GM10847 (cell line): ENCODE data around the gene CPO.

ENCODE experiments used
- POLR2A ChIP-seq: IDR thresholded peaks from 2 replicates; pipeline ENCODE4 v1.6.1; 2011; ENCODE audit not compliant: insufficient read length; ENCODE audit errors: extremely low read depth

CPO gene, protein sequence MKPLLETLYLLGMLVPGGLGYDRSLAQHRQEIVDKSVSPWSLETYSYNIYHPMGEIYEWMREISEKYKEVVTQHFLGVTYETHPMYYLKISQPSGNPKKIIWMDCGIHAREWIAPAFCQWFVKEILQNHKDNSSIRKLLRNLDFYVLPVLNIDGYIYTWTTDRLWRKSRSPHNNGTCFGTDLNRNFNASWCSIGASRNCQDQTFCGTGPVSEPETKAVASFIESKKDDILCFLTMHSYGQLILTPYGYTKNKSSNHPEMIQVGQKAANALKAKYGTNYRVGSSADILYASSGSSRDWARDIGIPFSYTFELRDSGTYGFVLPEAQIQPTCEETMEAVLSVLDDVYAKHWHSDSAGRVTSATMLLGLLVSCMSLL

DNA sequence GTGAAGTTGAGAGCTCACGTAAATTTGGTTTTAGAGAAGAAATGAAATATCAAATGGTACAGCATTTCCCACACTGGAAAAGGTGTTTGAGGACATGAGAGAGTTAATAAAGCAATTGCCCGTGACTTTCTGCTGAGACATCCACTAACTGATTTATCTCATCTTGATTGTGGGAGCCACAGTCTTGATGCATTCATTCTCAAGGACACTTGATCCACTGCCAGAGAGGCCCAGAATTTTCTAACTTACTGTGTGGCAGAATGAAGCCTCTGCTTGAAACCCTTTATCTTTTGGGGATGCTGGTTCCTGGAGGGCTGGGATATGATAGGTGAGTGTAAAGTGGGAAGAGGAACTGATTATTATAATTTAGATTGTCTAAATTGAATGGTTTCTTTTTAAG lies at the start of gene CPO:
TSS of gene CPO (plus strand) at position 179 of the 400 bp plus-strand sequence. CDS start at position 261, 82 bp downstream.
- TF ChIP-seq POLR2A, result no peak

DNA sequence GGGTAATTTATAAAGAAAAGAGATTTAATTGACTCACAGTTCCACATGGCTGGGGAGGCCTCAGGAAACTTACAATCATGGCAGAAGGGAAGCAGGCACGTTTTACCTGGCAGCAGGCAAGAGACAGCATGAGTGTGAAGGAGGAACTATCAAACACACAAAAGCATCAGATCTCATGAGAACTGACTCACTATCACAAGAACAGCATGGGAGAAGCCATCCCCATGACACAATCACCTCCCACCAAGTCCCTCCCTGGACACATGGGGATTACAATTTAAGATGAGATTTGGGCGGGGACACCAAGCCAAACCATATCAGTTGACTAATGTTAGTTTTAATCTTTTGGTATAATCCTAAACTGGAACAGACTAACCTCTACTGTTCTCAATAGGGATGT lies 49.1 kb upstream of the CPO start:
- TF ChIP-seq POLR2A, result no peak

DNA sequence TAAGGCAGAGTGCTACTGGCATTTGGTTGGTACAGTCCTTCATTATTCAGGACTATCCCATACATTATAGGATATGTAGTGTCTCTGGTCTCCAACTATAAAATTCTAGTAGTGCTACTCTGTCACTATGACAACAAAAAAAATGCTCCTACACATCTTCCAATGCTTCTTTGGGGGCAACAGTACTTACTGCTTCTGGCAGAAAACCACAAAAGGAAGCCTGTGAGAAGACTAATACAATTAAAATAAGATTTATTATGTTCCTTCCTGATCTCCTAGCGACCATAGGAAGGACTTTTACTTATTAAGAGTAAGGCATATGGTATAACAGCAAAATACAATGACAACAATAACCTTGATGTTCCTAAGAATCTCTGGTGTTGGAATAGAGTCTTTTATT lies 48.4 kb upstream of the CPO start:
- no peak for TF ChIP-seq POLR2A

DNA sequence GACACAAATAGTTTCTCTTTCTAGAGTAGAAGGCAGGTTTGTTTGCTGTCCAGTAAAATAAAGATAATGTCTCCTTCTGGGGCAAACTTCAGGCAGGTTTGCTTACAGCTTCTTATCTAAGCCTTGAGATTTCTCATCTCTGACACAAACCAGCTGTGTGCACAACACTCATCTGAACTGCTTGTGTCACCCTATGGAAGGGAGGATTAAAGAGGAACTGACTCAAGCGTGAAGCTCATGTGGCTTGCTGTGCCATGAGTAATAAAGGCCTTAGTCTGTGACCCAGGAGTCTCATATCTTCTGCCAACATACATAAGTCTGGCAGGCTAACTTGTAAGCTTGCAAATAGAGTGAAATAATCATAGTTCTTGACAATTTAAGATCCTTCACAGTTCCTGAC lies 24.2 kb upstream of the CPO start:
- no peak for TF ChIP-seq POLR2A

DNA sequence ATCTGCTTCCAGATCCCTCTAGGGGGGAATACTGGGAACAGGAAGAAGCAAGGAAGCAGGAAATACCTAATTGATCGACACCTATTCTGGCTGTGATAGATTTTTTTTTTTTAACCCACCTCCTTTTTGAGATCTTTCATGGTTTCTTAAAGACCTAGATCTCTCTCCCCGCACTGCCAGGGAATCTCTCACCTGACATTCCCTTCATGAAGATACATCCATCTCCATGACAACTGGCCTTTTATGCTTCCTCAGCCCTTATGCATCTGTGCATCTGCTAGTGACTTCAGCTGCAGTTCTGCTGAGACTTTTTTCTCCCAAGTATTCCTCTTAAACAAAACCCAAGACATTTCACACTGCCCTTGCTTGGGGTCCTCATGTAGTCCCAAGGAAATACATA lies 21.1 kb upstream of the CPO start:
- no peak for TF ChIP-seq POLR2A

DNA sequence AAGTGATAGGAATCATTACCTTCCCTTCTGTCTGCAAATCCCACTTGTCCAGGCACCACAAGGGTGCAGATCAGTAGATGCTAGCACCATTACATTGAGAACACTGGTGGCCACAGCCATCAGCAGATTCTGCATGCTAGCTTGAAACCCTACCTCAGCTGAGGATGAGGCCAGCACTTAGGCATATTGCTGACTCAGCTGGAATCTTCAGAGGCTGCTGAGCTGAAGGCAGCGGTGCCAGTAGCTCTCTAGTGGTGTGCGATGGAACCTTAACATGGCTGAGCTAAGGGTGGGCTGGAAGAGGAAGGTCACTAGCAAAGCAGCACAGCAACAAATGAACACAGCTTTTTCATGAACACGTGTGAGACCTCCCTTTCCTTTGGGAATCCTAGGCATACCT lies 19.0 kb upstream of the CPO start:
- TF ChIP-seq POLR2A, result no peak

DNA sequence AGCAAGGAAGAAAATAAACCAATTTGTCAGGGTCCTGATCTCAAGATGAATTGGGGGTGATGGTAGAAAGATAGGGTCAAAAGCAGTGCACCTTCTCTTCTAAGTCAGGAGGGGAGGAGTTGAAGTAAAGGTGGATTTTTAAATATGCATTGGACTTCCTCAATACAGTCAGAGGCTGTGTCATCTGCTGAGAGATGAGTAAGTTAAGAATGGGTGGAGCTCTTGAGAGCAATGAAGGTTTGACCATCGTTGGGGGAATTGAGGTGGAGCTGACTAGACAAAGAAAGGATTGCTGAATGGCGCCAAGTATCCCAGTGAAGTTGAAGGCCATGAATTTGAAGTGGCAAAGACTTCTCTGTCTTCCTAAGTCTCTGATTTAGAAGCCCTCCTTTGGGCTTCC lies 18.4 kb upstream of the CPO start:
- TF ChIP-seq POLR2A, result no peak

DNA sequence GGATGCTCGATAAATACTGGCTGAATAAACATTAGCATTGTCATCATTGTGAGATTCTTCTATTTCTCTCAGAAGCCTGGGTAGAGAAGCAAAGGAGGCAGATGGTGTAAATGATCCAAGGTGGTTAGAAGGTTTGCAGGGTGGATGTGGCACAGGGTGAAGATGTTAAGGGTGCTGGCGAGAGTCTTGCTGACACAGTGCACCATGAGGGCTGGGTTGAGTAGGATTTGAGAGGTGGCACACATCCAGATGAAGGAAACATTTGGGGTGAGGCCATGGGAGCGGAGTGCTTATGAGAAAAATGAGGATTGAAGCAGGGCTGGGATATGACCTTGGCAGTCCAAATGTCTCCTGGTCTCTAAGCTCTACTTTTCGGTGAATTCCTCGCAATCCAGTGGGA lies 17.8 kb upstream of the CPO start:
- no peak for TF ChIP-seq POLR2A

DNA sequence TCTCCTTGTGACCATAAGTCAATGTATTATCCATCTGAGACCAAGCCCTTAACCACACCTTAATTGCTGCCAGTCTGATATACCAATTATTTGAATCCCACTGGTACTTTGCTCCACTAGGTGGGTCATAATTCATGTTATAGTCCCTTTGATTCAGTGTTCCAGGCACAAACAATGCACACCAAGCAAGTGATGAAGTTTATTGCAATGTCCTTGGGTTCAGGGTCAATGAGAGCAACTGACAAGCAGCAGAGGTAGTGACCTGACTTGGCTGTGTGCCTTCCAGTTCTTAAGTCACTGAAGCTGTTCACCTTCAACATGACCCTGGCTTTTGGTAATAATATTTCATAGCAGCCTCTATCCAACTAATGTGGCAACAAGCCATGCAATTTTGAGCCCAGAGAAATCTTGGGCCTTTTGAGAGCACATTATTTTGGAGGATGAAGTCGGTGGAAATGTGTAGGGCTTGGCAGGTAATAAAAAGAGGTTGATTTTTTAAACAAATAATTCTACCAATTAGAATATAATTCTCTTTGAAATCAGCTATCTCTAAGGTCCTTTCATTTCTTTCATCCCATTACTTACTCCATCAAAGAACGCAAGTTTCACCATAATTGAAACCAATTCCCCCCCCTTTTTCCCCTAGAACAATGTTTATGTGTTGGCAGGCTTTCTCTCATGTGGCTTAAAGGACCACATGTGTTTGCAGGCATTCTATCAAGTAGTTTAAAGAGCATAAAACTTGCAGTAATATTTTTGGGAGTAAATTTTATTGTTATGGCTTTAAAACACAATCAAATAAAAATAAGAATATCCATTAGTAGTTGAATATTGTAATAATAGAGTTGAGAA lies 3.1 kb upstream of the CPO start:
- TF ChIP-seq POLR2A, result no peak

DNA sequence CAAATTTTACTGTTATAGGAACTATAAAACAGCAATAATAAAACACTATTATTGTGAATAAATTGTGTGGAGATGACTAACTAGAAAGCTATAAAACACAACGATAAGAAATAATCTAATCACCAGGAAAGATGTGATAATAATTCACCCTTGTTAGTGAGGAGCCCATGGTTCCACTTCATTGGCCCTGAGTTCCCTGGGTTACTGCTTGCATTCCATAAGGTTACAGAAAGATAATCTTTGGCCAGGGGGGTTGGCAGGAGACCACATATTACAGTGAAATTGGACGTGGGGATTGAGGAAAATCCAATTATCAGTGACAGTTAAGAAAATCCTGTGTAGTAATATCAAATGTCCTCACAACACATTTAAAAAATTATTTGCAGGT lies 2.5 kb upstream of the CPO start:
- TF ChIP-seq POLR2A, result no peak

DNA sequence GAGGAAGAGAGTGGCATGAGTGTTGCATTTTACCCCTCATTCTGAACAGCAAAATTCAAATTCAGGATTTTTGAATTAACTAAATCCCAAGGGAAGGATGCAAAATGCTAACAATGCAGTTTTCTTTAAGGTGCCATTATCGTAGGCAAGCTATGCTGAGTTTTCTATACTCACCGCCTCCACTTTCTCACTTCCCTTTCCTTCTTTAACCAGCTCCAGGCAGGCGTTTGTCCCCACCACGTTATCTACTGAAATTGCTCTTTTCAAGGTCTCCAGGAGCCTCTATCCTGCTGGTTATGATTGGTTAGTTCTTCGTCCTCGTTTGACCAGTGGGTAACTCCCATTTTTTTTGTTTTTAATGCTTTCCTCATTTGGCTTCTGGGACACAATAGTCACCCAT lies 1.8 kb upstream of the CPO start:
- TF ChIP-seq POLR2A, result no peak

DNA sequence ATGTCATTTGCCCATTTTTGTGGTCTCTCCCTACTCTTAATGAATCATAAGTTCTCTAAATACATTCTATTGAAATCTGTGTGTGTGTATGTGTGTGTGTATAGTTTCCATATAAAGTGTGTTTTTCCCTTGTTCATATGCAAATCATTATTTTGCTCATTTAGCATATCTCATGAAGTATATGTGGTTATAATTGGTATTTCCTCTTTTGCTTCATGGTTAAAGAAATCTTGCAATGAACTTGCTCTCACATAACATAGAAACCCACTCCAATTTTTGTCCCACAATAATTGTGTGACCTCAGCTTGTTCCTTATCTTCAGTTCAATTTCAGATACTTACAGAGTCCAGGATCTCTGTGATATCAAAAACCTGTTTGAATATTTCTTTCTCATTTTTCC lies 1.2 kb downstream of the CPO start:
- no peak for TF ChIP-seq POLR2A

DNA sequence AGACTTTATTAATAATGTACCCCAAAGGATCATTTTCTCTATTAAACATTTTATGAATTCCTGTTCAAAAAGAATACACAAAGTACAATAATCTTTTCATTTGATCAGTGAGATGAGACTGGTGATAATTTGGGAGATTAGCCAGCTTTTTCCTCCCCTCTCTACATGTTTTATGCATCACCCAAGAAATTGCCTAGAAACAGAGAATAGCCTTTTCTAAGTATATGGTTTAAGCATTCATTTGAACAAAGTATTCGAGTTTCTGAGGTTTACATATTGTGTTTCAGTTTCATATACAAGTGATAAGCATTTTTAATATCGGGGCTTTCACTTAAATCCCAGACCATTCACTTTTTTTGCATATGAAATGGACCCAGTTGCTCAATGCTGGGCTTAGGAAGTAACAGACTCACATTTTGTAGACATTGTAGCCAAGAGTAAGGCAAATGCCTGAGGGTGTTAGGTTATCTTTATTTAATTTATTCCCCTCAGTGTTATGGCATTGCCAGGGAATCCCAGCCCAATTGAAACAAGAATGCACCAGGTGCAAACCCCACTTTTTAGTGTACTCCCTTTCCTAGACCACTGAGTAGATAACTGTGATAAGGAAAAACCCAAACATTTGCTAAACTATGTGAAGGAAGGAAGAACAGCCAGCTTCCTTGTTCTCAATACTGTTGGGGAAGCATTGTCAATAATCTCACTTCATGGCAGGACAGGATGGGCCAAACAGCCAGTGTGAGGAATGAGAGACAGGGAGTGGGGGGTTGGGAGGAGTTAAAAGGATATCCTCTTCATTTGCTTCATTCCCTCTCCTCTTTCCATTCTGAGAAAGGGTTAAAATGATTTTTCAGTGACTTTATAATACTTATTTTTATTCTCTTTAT lies 3.5 kb downstream of the CPO start:
- no peak for TF ChIP-seq POLR2A

DNA sequence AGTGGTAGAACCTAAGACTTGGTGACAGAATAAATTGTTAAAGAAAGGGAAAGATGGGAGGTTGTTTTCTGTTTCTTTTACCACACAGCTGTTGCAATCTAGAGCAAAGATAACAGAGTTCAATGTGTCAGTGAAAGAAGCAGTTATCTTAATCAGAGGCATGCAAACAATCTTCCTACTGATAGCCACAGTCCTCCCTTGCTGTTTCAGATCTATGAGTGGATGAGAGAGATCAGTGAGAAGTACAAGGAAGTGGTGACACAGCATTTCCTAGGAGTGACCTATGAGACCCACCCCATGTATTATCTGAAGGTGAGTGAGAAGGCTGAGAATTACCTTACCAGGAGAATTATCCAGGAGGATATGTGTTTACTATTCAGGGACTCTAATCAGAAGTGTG lies 15.9 kb downstream of the CPO start:
- no peak for TF ChIP-seq POLR2A

DNA sequence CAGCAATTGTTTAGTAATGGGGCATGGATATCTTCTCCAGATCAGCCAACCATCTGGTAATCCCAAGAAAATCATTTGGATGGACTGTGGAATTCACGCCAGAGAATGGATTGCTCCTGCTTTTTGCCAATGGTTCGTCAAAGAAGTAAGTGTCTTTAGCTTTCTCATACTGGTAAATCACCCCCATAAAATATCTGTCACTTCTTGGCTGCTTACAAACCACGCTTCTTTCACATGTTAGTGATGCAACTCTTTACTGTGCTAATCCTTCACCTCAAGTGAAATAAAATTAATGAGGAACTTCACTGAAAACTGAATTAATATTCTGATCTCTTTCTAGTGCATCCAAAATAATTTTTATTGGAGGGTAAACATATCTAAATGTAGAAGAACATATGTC lies 18.9 kb downstream of the CPO start:
- TF ChIP-seq POLR2A, result no peak

DNA sequence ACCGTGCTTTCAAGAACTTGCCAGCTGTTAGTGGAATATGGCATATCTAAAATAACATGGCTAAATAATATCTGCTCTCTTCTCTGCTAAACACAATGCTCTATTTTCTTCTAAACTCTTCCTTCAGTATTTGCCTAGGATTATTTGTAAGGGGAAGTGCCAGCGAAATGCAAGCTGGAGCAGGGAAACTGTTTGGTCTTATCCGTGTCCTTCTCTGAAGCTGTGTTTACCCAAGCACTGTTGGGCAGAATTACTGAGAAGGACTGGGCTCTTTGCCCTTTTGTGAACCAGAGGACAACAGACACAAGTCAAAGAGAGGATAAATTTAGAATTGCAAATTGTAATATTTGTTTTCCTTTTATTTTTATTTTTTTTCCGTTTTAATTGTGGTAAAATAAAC lies 23.6 kb downstream of the CPO start:
- no peak for TF ChIP-seq POLR2A
